Adrenal gland (tissue), 12 donors: ENCODE measurements around the gene ACBD6. TPM values are rescaled to one million over a fixed set of nuclear protein-coding genes. Genes with fewer than 3 reads are reported as not detected.

Experiments
- DNase-seq, 7 donors: peaks; one replicate each; pipeline ENCODE4 v3.0.0-alpha.2; 2019 to 2020
- H3K27ac ChIP-seq, 5 donors: fragments of 200-600 bp; sonication (generic) in 4 of 5; 1 replicate in 3 of 5; 2 replicates in 2 of 5; pipeline versions ENCODE4 v1.5.1 to v1.8.0; 2016 to 2020; ENCODE audit warnings: mild to moderate bottlenecking in 1 of 5
- H3K27me3 ChIP-seq: fragments of 200-600 bp; 2 replicates; pipeline ENCODE4 v1.8.0; 2021
- H3K36me3 ChIP-seq, 2 donors: fragments of 200-600 bp; replicated peaks in 1 of 2; 1 replicate in 1 of 2; 2 replicates in 1 of 2; pipeline versions ENCODE4 v1.5.1 to v1.8.0; 2018 to 2022
- H3K4me1 ChIP-seq, 2 donors: fragments of 200-600 bp; replicated peaks in 1 of 2; 1 replicate in 1 of 2; 2 replicates in 1 of 2; pipeline versions ENCODE4 v1.5.1 to v1.8.0; 2018 to 2021
- H3K4me3 ChIP-seq, 4 donors: fragments of 200-600 bp; sonication (generic) in 3 of 4; one replicate each; pipeline ENCODE4 v1.5.1; 2016 to 2018
- H3K9me3 ChIP-seq, 3 donors: fragments of 200-600 bp; sonication (generic) in 1 of 3; replicated peaks in 1 of 3; 1 replicate in 2 of 3; 2 replicates in 1 of 3; pipeline versions ENCODE4 v1.5.1 to v1.8.0; 2016 to 2021
- CTCF ChIP-seq, 6 experiments: fragments of 450-650 bp in 4 of 6; fragments of 200-600 bp in 2 of 6; sonication (generic) in 1 of 6; IDR thresholded peaks; 1 replicate in 5 of 6; 2 replicates in 1 of 6; pipeline versions ENCODE4 v1.5.1 to v1.8.0; 2016 to 2021; ENCODE audit warnings: antibody characterized with exemption in 6 of 6, mild to moderate bottlenecking in 2 of 6, moderate library complexity in 1 of 6
- POLR2A ChIP-seq, 2 donors: fragments of 450-650 bp; IDR thresholded peaks; one replicate each; pipeline ENCODE4 v1.6.1; 2017; ENCODE audit warnings: antibody characterized with exemption in 2 of 2, mild to moderate bottlenecking in 2 of 2, moderate library complexity in 1 of 2
- WGBS, 4 donors: extraction: QIAGEN DNeasy Blood & Tissue Kit in 2 of 4; methylation state at CpG; one replicate each; pipeline versions ENCODE4 v1.1.5 to v1.1.7; 2013 to 2017; 5-methylcytosine and 5-hydroxymethylcytosine counted together
- intact Hi-C, 2 donors: fragments of 100-400 bp; cut with DNase I; formaldehyde crosslinking; loops; one replicate each; pipeline versions ENCODE4 v1.14.1 to v1.15.0; 2022 to 2023
- polyA plus RNA-seq, 3 donors: library from polyadenylated mRNA; stranded (reverse); fragments of 200-250 nt in 2 of 3; fragments of 350-450 nt in 1 of 3; fragmentation: Illumina TruSeq in 1 of 3; extraction: RNeasy Lipid Tissue Mini Kit (QIAGEN cat#74804) in 1 of 3; gene quantifications; one replicate each; pipeline ENCODE4 v1.2.3, GENCODE V29; 2013 to 2014
- total RNA-seq, 9 donors: library from RNA; depleted of rRNA in 4 of 9; stranded (reverse); fragments of >200 nt in 4 of 9; fragments of 120-200 nt in 1 of 9; fragmentation: NEBNext Ultra II Directional in 1 of 9; extraction: Animal tissue kit (Norgen Biotek cat#: 25700) in 1 of 9; gene quantifications; one replicate each; pipeline versions ENCODE4 v1.1.0 to v1.2.4, GENCODE V29; 2013 to 2023
- donor health status: healthy with polysubstance abuse.
- donor health status: Bipolar disorder and iron deficiency.
- donor health status: DM: yes; HTN: yes; CAD: no.
- donor health status: DM: no; HTN: no; CAD: no.
- donor health status: DM: no; HTN: no; CAD: no.
- donor health status: DM: yes; HTN: yes; CAD: no.

ACBD6 gene
- total and polyA plus RNA-seq, 12 donors = 28.7 to 75.1 (median 36.6) TPM

GRCh38 chr1:180244840-180245239 is 257.5 kb downstream of the ACBD6 start:
- intact Hi-C loops = no loop called here
- peaks cover 36% of the 10 kb centered on the region for H3K27me3 ChIP-seq
- no peaks in the 10 kb centered on the region for H3K4me1 ChIP-seq
- H3K9me3 ChIP-seq = no peaks in the 10 kb centered on the region
- H3K4me3 ChIP-seq = no peak overlapping the region
- no peak for DNase-seq
- H3K36me3 ChIP-seq = no peaks in the 10 kb centered on the region
- no peak for TF ChIP-seq CTCF (IDR thresholded peaks at IDR 0.05)
- TF ChIP-seq POLR2A (IDR thresholded peaks at IDR 0.05) = no peak
- no peak overlapping the region for H3K27ac ChIP-seq
- 90 to 98% (median 93%) methylated on average over 2 to 6 of the region's 6 CpGs for WGBS, 4 donors

GRCh38 chr1:180243517-180244221 is 258.7 kb downstream of the ACBD6 start:
- Histone ChIP-seq H3K27ac (no peak overlapping the region), H3K9me3 (no peaks in the 10 kb centered on the region), H3K36me3 (no peaks in the 10 kb centered on the region), H3K4me3 (no peak overlapping the region), H3K27me3 (peaks cover 48% of the 10 kb centered on the region), H3K4me1 (no peaks in the 10 kb centered on the region)
- TF ChIP-seq POLR2A (IDR thresholded peaks at IDR 0.05) (no peak), CTCF (IDR thresholded peaks at IDR 0.05) (no peak)
- DNase-seq = no peak
- WGBS, 4 donors = 84 to 89% (median 87%) methylated on average over 11 of the region's 11 CpGs
- intact Hi-C loops = no loop called here

GRCh38 chr1:180241716-180242544 is 260.4 kb downstream of the ACBD6 start:
- DNase-seq = no peak
- Histone ChIP-seq H3K9me3 (no peaks in the 10 kb centered on the region), H3K27ac (no peak overlapping the region), H3K36me3 (no peaks in the 10 kb centered on the region), H3K4me1 (no peaks in the 10 kb centered on the region), H3K27me3 (peaks cover 65% of the 10 kb centered on the region), H3K4me3 (no peak overlapping the region)
- WGBS, 4 donors = 62 to 65% (median 65%) methylated on average over 8 of the region's 8 CpGs
- TF ChIP-seq CTCF (IDR thresholded peaks at IDR 0.05) (no peak), POLR2A (IDR thresholded peaks at IDR 0.05) (no peak)
- intact Hi-C loops = no loop called here
